Measurements from ENCODE around the gene ADAMTS2.

ADAMTS2 gene

DNA sequence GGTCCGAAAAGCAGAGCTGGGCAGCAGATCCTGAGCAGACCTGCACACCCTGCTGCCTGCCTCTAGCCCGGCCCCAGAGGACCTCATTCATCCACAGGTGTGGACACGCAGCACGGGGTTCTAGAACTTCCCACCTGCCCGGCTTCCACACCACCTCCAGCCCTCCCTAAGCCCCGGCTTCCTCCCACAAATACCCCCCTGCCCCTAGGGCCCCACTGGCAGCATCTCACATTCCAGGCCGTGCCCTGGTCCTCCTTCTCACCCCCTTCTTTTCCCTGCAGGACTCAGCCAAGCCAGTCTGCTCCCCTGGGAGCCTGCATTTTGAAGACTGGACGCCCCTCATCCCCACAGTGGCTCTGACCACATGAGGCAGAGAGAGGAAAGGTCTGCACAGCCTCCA is 138.9 kb downstream of the ADAMTS2 start:
- Histone ChIP-seq H3K36me3 (ENCODE audit: insufficient read depth, low read length) (no peaks in the 10 kb centered on the region), H3K4me1 (ENCODE audit: insufficient read depth, low read length) (no peaks in the 10 kb centered on the region), H3K4me2 (ENCODE audit: insufficient read depth, low read length) (no peak overlapping the region), H3K79me2 (ENCODE audit: insufficient read depth, low read length) (no peaks in the 10 kb centered on the region), H3K9me3 (ENCODE audit: insufficient read depth, low read length, severe bottlenecking) (no peaks in the 10 kb centered on the region), H3K27me3 (ENCODE audit: insufficient read depth, low read length, poor library complexity) (no peaks in the 10 kb centered on the region), H2AFZ (ENCODE audit: low read depth, low read length) (no peak overlapping the region), H3K27ac (ENCODE audit: low read length) (no peak overlapping the region), H3K4me3 (ENCODE audit: low read depth in 1 of 2, low read length in 2 of 2) (no peak overlapping the region), H4K20me1 (ENCODE audit: insufficient read depth, low read length) (no peaks in the 10 kb centered on the region), H3K9ac (ENCODE audit: low read depth, low read length) (no peak overlapping the region)
- no peak for ATAC-seq (ENCODE audit: insufficient read depth, low read depth)
- DNase-seq, result no peak
- TF ChIP-seq, protein P1, sequence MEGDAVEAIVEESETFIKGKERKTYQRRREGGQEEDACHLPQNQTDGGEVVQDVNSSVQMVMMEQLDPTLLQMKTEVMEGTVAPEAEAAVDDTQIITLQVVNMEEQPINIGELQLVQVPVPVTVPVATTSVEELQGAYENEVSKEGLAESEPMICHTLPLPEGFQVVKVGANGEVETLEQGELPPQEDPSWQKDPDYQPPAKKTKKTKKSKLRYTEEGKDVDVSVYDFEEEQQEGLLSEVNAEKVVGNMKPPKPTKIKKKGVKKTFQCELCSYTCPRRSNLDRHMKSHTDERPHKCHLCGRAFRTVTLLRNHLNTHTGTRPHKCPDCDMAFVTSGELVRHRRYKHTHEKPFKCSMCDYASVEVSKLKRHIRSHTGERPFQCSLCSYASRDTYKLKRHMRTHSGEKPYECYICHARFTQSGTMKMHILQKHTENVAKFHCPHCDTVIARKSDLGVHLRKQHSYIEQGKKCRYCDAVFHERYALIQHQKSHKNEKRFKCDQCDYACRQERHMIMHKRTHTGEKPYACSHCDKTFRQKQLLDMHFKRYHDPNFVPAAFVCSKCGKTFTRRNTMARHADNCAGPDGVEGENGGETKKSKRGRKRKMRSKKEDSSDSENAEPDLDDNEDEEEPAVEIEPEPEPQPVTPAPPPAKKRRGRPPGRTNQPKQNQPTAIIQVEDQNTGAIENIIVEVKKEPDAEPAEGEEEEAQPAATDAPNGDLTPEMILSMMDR (IDR thresholded peaks at IDR 0.05; ENCODE audit: borderline replicate concordance, extremely low read depth, low read length, poor library complexity, severe bottlenecking), result no peak
- no peak for TF ChIP-seq EZH2 (IDR thresholded peaks at IDR 0.05; ENCODE audit: borderline replicate concordance, low read depth, low read length, severe bottlenecking)

DNA sequence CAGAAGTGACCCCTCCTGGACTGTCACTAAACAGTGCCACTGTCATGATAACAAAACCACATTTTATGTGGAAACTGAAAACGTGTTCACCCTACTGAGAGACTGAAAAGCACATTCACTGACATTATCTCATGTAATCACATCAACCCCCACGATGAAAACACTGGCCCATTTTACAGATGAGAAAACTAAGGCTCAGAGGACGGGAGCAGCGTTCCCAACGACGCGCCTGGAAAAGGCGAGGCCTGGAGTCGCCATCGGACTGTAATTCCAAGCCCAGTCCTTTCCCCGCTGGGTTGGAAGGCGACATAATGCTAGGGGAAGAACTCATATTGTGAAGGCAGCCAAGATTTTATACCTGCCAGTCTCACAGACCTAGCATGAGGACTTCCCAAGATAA is 140.0 kb downstream of the ADAMTS2 start:
- H3K9me3 ChIP-seq (ENCODE audit: insufficient read depth, low read length, severe bottlenecking), result no peaks in the 10 kb centered on the region
- no peak overlapping the region for H3K27ac ChIP-seq (ENCODE audit: low read length)
- no peaks in the 10 kb centered on the region for H3K79me2 ChIP-seq (ENCODE audit: insufficient read depth, low read length)
- no peak for DNase-seq
- H2AFZ ChIP-seq (ENCODE audit: low read depth, low read length), result no peak overlapping the region
- no peak overlapping the region for H3K4me3 ChIP-seq (ENCODE audit: low read depth in 1 of 2, low read length in 2 of 2)
- H3K36me3 ChIP-seq (ENCODE audit: insufficient read depth, low read length), result no peaks in the 10 kb centered on the region
- H4K20me1 ChIP-seq (ENCODE audit: insufficient read depth, low read length), result no peaks in the 10 kb centered on the region
- H3K4me2 ChIP-seq (ENCODE audit: insufficient read depth, low read length), result no peak overlapping the region
- H3K9ac ChIP-seq (ENCODE audit: low read depth, low read length), result no peak overlapping the region
- no peaks in the 10 kb centered on the region for H3K4me1 ChIP-seq (ENCODE audit: insufficient read depth, low read length)
- no peaks in the 10 kb centered on the region for H3K27me3 ChIP-seq (ENCODE audit: insufficient read depth, low read length, poor library complexity)
- ATAC-seq (ENCODE audit: insufficient read depth, low read depth), result no peak
- TF ChIP-seq, protein P1 (IDR thresholded peaks at IDR 0.05; ENCODE audit: borderline replicate concordance, extremely low read depth, low read length, poor library complexity, severe bottlenecking), result no peak
- no peak for TF ChIP-seq EZH2 (IDR thresholded peaks at IDR 0.05; ENCODE audit: borderline replicate concordance, low read depth, low read length, severe bottlenecking)

DNA sequence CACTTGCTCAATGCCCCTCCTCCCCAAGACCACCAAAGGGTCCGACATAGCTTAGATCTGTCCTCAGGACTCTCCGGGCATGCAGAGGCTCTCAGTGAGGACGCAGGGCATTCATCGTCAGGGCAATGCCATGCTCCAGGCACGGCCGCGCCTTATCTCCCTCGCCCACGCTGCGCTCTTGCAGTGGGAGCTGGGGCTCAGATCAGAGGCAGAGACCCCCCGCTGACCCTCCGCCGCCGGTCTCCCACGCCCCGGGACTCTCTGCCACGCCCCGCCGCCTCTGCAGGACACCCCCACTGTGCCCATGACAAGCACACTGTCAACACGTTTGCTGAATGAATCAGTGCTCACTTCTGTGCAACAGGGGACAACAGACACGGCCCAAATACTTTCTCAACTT is 140.7 kb downstream of the ADAMTS2 start:
- no peaks in the 10 kb centered on the region for H4K20me1 ChIP-seq (ENCODE audit: insufficient read depth, low read length)
- ATAC-seq (ENCODE audit: insufficient read depth, low read depth) (no peak), DNase-seq (no peak)
- H3K27me3 ChIP-seq (ENCODE audit: insufficient read depth, low read length, poor library complexity), result no peaks in the 10 kb centered on the region
- no peak overlapping the region for H2AFZ ChIP-seq (ENCODE audit: low read depth, low read length)
- no peak overlapping the region for H3K4me3 ChIP-seq (ENCODE audit: low read depth in 1 of 2, low read length in 2 of 2)
- no peaks in the 10 kb centered on the region for H3K4me1 ChIP-seq (ENCODE audit: insufficient read depth, low read length)
- no peaks in the 10 kb centered on the region for H3K36me3 ChIP-seq (ENCODE audit: insufficient read depth, low read length)
- H3K79me2 ChIP-seq (ENCODE audit: insufficient read depth, low read length), result no peaks in the 10 kb centered on the region
- H3K27ac ChIP-seq (ENCODE audit: low read length), result no peak overlapping the region
- no peak for TF ChIP-seq EZH2 (IDR thresholded peaks at IDR 0.05; ENCODE audit: borderline replicate concordance, low read depth, low read length, severe bottlenecking)
- TF ChIP-seq, protein P1 (IDR thresholded peaks at IDR 0.05; ENCODE audit: borderline replicate concordance, extremely low read depth, low read length, poor library complexity, severe bottlenecking), result no peak
- no peaks in the 10 kb centered on the region for H3K9me3 ChIP-seq (ENCODE audit: insufficient read depth, low read length, severe bottlenecking)
- no peak overlapping the region for H3K9ac ChIP-seq (ENCODE audit: low read depth, low read length)
- H3K4me2 ChIP-seq (ENCODE audit: insufficient read depth, low read length), result no peak overlapping the region

DNA sequence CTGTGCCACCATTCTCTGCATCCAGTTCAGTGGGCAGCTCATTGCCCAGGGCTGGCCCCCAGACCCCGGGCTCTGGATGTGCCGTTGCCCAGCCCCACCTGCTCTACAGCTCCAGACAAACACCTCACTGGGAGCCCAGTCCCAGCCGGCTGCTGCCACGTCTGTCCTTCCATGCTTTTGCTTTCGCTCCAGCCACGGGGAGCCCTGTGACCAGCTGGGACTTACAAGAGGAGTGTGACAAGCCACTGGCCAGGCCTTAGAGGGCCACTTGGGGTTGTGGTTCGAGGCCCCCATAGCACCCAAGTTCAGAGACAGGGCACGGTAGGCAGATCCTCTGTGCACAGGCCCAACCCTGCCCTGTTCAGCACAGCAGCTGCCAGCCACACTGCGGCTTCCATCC is 142.0 kb downstream of the ADAMTS2 start:
- no peak overlapping the region for H3K9ac ChIP-seq (ENCODE audit: low read depth, low read length)
- H3K4me2 ChIP-seq (ENCODE audit: insufficient read depth, low read length), result no peak overlapping the region
- H3K9me3 ChIP-seq (ENCODE audit: insufficient read depth, low read length, severe bottlenecking), result no peaks in the 10 kb centered on the region
- no peaks in the 10 kb centered on the region for H4K20me1 ChIP-seq (ENCODE audit: insufficient read depth, low read length)
- H3K4me1 ChIP-seq (ENCODE audit: insufficient read depth, low read length), result no peaks in the 10 kb centered on the region
- no peak overlapping the region for H3K27ac ChIP-seq (ENCODE audit: low read length)
- H3K4me3 ChIP-seq (ENCODE audit: low read depth in 1 of 2, low read length in 2 of 2), result no peak overlapping the region
- ATAC-seq (ENCODE audit: insufficient read depth, low read depth), result no peak
- H3K79me2 ChIP-seq (ENCODE audit: insufficient read depth, low read length), result no peaks in the 10 kb centered on the region
- H3K27me3 ChIP-seq (ENCODE audit: insufficient read depth, low read length, poor library complexity), result no peaks in the 10 kb centered on the region
- H3K36me3 ChIP-seq (ENCODE audit: insufficient read depth, low read length), result no peaks in the 10 kb centered on the region
- no peak for DNase-seq
- TF ChIP-seq EZH2 (IDR thresholded peaks at IDR 0.05; ENCODE audit: borderline replicate concordance, low read depth, low read length, severe bottlenecking), result no peak
- TF ChIP-seq, protein P1 (IDR thresholded peaks at IDR 0.05; ENCODE audit: borderline replicate concordance, extremely low read depth, low read length, poor library complexity, severe bottlenecking), result no peak
- H2AFZ ChIP-seq (ENCODE audit: low read depth, low read length), result no peak overlapping the region

Data from DND-41 (cell line).